Left renal pelvis (tissue), 4 donors: ENCODE results near the gene GBF1. TPM values are rescaled to one million over a fixed set of nuclear protein-coding genes. Genes with fewer than 3 reads are reported as not detected.

ENCODE experiments used
- DNase-seq, 4 donors: peaks; one replicate each; pipeline ENCODE4 v3.0.0-alpha.2; 2013; ENCODE audit warnings: low read depth in 4 of 4, low spot score in 3 of 4
- polyA plus RNA-seq, 4 donors: library from polyadenylated mRNA; unstranded; fragments of 120-200 nt; gene quantifications; one replicate each; pipeline ENCODE4 v1.2.1, GENCODE V29; 2013; ENCODE audit not compliant: insufficient read length in 4 of 4

Gene GBF1
- polyA plus RNA-seq, 4 donors = 42.3 to 53.4 (median 50.3) TPM

DNA sequence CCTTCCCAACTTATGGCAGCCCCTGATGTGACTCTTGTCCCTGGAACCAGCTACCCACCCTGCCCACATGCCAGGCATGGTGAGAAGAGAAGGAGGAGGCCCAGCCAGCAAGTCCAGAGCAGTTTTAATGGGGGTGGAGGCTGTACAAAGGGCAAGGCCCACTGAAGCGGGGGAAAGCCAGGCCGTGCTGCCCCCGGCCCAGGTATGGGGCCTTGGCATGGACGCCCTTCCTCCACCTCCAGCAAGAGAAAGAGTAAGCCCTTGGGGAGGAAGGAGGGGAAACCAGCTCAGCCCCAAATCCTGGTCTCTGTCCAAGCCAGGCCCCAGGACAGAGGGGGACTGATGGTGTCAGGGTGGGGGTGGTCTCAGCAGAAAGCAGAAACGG lies 157.2 kb downstream of the GBF1 start:
- no peak for DNase-seq

DNA sequence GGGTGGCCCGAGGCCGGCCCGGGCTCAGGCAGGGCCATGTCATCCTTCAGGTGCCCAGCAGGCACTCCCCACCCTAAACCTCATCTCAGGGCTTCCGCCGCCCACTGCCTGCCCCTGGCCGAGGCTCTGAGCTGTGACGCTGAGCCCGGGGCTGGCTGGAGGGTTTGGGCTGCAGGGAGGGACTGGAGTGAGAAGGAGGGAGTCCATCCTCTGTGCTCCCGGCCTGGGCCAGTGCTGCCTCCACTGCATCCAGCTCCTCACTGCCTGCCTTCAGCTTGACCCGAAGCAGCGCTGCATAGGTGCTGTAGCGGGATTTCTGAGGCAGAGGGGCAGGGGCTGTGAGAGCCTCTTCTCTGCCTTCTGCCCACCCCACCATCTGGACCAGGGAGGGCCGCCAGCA lies 157.8 kb downstream of the GBF1 start:
- DNase-seq = no peak

DNA sequence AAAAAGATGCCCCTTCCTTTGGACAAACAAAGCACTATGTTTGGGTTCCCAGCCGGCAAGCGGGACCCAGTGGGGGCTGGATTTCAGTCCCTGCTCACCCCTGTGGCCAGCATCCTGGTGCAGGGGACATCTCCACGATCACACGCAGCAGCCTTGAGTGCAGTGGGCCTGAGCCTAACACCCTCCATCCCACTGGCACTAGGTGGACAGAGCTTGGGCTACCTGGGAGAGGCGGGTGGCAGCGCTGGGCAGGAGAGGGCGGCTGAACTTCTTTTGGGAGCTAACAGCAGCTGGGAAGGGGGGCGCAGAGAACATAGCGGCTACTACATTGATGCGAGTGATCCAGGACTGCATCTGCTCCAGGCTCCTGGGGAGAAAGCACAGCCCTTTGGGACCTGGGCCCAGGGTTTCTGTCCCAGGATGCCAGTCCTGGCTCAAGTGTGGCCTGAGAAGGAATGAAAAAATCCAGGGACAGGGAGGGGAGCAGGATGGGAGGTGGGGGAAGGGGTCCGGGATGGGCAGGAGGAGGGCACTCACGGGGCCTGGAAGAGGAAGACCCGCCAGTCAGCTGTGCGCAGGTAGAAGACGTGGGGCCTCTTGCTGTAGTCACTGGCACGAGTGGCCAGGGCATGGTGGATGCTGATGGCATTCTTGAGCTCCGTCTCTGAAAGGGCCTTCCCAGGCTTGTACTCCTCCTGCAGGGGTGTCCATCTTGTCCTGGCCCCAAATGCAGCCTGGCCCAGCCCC lies 159.2 kb downstream of the GBF1 start:
- no peak for DNase-seq

DNA sequence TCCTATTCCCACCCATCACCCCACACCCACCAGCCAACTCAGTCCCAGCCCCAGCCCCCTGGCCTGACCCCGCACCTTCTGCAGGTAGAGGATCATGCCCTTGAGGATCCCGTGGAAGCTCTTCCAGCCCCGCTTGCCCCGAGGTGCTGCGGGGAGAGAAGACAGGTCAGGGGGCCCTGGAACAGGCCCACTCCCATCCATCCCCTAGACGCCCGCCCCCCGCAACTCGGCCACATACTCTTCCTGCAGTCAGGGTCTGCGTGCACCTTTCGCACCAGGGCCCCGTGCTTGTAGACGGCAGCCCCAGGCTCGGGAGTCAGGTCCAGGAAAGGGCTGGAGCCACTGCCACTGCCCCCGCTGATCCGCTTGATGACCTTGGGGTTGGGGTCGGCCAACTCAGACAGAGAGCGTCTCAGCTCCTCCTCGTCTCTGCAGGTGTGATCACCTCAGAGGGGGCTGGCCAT lies 159.8 kb downstream of the GBF1 start:
- DNase-seq = no peak

DNA sequence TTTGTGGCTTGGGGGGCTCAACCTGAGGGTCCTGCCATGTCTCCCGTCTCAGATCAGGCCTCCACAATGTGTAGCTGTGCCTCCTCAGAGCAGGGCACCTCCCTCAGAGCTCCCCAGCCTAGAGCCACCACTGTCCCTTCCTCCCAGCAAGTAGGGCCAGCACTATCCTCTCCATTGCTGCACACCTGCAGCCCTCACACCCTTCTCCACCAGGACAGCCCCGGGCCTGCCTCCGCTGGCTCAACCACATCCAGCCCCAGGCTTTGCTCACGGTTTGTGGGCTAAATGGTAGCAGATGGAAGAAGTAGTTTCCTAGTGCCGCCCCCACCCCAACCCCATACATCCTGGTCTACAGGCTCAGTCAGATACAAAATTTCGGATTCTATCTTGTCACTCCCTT lies 160.3 kb downstream of the GBF1 start:
- DNase-seq = no peak

DNA sequence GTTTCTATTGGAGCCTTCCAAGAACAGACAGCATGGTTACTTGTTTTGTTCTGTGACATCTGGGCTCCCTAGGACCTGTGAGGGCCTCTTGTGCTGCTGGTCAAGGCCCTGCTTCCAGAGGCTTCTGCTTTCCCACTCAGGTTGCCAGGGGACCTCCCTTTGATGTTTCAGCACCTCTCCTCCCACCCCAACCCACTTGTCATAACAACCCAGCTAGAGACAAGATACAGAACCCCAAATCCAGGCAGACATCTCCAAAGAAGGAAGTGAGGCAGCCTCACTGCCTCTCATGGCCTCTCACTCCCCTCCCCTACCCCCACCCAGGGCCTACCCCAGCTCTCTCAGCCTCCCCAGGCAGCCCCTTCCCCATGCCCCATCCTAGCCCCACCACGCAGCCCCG lies 161.5 kb downstream of the GBF1 start:
- no peak for DNase-seq

DNA sequence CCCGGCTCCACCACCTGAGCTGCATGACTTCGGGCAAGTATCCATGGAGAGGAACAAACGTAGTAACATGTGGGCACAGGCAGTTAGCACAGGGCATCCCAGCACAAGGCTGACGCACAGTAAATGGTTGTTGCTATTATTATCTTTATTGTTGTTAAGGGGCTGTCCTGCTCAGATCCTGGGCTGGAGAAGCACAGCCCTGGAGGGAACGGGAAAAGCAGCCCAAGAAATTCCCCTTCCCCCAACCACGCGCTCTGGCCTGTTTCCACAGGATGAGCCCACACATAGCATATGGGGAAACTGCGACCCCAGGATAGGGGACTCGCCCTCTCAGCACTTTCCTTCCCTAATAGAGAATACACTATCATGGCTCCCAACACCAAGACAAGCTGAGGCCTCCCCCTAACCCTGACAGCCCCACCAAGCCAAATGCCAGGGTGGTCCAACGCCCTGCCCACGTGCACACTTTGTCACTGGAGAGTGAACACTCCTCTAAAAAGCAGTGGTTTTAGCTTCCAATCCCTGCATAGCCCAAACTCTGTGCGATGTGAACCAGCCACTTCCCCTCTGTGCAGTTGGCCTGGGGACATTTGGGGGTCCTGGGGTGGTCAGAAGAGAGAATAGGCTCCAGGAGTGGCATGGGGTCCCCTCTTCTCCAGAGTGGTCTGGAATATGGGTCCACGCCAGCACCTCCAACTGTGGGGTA lies 162.2 kb downstream of the GBF1 start:
- DNase-seq = no peak

DNA sequence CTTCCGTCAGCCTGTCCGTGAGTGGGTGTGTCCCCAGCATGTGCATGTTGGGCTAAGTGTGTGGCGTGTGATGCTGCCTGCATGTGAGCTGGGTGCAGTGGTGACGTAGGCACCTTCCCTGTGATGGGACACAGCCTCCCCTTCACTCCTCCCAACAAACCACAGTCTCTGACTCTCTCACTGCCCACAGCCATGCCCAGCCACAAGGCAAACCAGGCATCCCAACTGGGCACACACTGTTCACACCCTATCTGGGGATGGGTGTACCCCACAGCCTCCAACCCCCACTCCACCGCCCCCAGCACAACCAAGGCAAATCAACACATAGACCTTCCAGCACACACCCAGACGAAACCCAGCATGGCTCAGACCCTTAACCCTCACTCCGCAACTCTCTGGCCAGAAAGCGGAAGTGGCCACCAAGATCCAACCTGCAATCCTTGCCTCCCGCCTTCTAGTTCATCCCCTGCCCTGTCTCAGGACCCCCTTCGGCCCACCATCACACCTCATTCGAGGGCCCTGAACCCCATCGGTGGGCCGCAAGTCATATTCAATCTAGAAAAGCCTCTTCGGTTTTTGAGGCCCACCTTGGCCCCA lies 162.9 kb downstream of the GBF1 start:
- DNase-seq = no peak

DNA sequence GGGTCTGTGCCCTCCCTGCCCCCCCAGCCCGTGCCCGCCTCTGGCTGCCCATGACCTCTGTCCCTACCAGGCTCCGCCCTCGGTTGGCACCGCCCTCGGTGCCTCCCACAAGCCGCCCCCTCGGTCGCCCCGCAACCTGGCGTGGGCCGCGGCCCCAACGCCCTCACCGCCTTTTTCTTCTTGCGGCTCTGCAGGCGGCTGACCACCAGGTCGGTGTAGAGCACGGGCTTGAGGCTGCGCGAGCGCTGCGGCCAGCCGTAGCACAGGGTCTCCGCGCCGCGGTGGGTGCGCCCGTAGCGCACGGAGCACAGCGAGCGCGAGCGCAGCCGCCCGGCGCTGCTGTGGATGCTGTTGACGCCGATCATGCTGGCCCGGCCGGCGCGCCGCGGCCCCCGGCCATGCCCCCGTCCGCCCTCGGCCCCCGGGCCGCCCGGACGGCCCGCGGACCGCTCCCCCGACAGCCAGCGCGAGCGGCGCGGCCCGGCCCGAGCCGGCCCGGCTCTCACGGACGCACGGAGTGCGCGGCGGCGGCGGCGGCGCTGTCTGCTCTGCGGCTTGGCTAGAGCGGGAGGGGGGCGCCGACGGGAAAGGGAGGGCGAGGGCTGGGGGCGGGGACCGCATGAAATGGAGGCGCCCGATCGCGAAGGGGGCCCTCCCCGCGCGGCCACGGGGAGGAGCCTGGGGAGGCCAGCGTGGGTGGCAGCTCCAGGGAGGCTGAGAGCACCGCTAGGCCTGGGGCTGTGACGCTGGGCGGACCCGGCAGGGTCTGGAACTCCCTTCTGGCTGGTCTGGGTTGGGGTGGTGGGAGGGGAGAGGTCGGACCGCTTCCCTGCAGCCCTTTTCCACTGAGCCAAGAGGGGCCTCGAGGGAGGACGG lies 163.6 kb downstream of the GBF1 start:
- DNase-seq = no peak

DNA sequence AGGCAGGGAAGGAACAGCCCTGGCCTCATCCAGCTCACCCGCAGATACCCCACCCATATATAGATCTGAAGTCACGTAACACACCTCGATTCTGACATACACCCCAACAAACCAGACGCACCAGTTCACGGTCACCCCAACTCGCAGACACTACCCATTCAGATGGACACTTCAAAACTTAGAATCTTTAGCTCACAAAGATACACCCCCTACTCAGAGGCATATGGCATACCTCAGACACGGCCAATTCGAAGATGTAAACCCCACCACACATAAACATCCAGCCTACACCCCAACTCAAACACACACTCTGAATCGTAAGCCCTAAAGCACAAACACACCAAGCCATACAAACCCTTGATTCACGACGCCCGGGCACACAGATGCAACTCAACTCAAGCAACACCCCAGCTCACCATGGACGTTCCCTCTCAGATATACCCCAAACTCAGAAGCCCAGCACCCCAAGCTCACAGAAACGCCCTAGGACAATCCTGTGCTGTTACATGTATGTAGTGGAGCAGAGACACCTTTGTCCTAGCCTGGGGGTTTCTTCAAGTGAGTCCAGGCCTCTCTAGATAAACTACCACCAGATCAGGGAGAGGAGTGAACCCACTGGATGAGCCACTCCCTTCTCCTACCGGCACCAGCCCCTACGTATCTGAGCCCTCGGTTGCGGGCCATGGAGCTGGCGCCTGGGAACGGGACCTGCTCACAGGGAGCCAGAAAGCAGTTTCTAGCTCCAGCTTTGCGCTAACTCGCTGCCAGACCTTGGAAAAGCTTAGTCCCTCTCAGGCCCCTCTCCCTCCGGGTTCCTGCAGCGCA lies 164.5 kb downstream of the GBF1 start:
- no peak for DNase-seq

DNA sequence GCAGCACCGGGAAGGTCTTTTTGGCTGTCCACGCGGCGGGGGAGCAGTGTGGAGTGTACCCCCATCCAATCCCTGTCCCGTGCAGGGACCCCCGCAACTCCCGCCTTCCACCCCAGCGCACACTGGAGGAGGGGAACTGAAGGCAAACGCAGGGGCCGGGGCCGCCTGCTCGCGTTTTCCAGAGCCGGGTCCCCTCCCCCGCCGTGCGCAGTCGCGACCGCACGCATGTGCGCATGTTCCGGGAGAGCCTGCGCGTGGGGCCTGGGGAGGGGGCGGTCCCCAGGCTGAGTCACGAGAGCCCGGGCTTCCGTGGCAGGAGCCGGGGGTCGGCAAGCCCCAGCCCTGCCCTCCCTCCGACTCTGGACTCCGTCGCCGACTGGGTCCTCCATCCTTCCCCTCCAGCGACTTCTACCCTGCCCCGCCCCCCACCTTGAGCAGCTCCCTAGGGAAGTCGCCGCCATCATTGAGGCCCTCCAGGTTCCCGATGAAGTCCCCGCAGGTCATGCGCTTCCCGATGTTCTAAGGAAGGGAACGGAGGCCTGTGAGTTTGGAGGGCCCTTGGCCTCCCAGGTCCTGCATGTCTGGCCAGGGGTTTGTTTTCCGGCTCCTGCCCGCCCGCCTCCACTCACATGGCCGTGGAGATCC lies 165.2 kb downstream of the GBF1 start:
- DNase-seq = no peak

DNA sequence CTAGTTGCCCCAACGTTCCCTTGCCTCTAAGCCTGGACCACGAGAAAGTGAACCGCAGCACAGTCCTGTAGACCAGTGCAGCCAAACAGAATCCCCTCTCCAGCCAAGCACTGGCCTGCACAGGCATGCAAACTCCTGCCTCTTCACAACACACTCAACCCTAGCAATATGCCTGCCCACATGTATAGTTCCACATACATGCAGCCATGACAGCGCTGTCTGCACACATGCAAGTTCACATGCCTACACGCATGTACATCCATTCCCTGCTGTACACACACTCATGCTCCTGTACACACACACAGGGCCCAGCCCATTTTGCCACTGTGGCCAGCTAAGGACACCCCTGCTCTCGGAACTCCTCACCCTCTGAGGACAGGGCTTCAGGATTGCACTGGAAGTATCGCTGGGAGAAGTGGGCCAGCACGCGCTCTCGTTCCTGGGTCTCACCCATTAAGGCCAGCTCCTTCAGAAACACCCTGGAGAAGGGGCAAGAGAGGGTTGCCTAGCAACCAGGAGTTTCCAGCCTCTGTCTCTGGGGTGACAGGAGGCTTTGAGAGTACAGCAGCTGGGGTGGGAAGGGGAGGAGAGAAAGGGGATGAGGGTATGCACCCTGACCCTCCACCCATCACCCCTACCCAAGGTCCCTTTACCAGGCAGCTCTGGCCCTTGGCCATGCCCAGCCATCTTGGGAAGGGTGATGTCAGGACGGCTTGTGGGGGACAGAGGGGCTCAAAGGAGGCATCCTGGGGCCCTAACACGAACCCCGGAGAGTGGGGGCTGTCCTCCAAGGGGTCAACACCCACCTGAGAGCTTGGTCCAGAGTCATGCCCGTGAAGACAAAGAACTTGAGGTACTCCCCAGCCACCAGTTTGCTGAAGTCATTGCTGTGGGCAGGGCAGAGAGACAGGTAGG lies 166.3 kb downstream of the GBF1 start:
- no peak for DNase-seq

DNA sequence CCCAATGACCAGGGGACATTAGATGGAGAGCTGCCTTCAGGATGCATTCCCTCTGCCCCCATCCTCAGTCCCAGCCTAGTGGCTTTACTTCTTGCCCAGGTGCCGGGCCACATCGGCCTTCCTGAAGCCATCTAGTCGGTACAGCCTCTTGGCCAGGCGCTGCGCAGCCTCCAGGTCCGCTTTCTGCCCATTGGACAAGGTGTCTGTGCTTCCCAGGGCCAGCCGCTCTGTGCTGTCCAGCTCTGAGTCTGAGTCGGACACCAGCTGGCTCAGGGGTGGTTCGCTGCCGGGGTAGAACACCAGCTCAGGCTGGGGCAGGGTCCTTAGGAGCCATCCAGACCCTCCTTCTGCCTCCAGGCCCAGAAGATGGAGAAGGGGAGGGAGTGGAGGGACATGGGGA lies 167.0 kb downstream of the GBF1 start:
- no peak for DNase-seq

DNA sequence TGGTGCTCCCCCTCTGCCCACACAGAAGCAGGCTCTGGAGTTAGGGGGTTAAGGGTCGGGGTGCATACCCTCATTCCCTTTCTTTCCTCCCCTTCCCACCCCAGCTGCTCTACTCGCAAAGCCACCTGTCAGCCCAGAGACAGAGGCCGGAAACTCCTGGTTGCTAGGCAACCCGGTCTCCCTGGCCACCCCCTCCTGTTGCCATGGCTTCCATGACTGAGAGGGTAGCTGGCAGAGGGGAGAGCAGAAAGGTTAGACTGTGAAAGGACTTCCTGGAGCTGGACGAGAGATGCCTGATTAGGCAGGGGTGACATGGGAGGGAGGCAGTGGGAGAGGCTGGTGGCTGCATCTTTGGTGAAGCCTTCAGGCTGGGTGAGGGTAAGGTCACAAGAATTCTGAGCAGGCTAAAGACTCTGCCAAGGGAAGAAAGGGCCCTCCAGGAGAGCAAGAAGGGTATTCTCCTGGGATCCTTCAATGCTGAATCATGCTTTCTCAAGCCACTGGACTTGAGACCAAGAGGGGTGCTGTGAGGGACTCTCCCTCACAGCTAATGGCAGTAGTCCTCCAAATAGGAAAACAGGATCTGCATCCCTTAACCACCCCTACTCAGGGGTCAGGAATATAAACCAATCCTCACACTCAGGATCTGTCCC lies 167.8 kb downstream of the GBF1 start:
- no peak for DNase-seq

DNA sequence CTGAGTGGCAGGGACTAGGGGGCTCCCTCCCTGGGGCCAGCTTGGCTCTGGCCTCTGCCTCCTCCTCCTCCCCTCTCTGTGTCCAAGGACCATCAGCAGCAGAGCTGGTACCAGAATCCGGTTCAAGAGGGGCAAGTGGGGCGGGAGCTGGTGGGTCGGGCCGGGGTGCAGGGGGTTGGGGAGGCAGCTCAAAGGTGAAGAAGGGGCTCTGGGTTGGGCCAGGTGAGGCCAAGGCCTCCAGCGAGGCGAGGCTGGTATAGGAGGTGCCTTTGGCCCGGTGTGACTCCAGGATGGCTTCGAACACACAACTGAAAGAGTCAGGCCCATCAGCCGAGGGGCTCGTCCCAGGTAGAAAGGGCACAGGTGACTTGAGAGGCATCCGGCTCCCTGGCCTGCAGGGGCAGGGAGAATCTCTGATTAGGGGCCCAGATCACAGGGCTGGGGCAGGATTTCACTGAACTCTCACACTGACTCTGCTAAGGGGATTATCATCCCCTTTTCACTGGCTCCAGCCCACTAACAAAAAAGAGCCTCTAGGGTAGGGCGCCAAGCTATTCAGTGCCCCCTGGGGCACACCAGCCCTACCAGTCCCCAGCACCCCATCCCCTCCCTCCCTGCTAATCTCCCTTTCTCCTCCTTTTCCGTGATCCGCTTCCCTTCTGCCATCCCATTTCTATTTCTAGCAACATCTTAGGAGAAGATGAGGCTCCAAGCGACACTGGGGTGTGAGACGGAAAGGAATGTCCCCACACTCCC lies 168.7 kb downstream of the GBF1 start:
- DNase-seq = no peak

DNA sequence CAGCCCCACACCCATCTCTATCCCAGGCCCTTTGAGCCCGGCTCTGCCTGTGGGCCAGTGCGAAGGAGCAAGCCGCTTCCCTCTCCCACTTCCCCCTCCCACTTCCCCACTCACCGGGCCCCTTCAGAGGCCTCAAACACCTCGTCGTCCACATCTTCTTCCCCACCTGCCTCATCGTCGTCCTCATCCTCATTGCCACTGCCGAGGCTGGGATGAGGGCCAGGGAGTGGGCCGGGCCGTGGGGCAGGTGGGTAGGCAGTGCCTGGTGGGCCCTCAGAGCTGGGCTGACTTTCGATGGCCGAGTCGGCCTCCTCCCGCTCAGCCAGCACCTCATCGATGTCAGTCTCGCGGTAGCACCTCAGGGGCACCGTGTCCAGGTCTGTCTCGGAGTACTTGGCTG lies 169.4 kb downstream of the GBF1 start:
- no peak for DNase-seq

DNA sequence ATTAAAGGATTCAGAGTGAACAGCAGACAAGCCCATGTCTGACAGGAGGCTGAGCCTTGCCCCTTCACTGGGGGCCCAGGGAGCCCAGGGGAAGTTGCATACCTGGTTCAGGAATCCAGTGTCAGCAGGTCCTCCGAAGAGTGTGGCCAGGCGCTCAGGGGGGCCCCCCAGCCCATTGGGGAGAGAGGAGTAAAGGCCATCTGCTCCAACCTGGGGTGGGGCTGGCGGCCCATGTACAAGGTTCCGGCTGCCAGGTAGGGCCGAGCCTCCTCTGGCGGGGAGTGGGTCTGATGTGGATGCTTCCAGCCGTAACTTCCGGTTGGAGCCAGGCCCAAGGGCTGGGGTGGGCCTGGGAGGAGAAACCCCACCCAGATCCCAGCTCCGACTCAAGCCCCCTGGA lies 171.0 kb downstream of the GBF1 start:
- no peak for DNase-seq
